ENCODE results near the gene GRID2.

The GRID2 gene

GRCh38 chr4:92872604-92873003, 568.8 kb downstream of the GRID2 start:
- no peak for TF ChIP-seq FOXP2 (optimal IDR thresholded peaks at IDR 0.05; ENCODE audit: borderline replicate concordance, extremely low read depth, extremely low read length, insufficient read depth)
- no peak for TF ChIP-seq POLR2AphosphoS5 (IDR thresholded peaks at IDR 0.05; ENCODE audit: low read depth, low read length)
- no peak for TF ChIP-seq SIN3A (IDR thresholded peaks at IDR 0.05; ENCODE audit: borderline replicate concordance, insufficient read depth, low read length)
- no peak for TF ChIP-seq REST (IDR thresholded peaks at IDR 0.05; ENCODE audit: insufficient read depth in 1 of 2, low read depth in 2 of 2, low read length in 2 of 2)
- TF ChIP-seq TAF1 (IDR thresholded peaks at IDR 0.05; ENCODE audit: borderline replicate concordance, insufficient read depth, low read length): no peak

GRCh38 chr4:92885632-92886031, 581.9 kb downstream of the GRID2 start:
- TF ChIP-seq SIN3A (IDR thresholded peaks at IDR 0.05; ENCODE audit: borderline replicate concordance, insufficient read depth, low read length) (no peak), FOXP2 (optimal IDR thresholded peaks at IDR 0.05; ENCODE audit: borderline replicate concordance, extremely low read depth, extremely low read length, insufficient read depth) (no peak), POLR2AphosphoS5 (IDR thresholded peaks at IDR 0.05; ENCODE audit: low read depth, low read length) (no peak), REST (IDR thresholded peaks at IDR 0.05; ENCODE audit: insufficient read depth in 1 of 2, low read depth in 2 of 2, low read length in 2 of 2) (no peak), TAF1 (IDR thresholded peaks at IDR 0.05; ENCODE audit: borderline replicate concordance, insufficient read depth, low read length) (no peak)

- no peak for TF ChIP-seq TAF1 (IDR thresholded peaks at IDR 0.05; ENCODE audit: borderline replicate concordance, insufficient read depth, low read length)
- no peak for TF ChIP-seq SIN3A (IDR thresholded peaks at IDR 0.05; ENCODE audit: borderline replicate concordance, insufficient read depth, low read length)
- no peak for TF ChIP-seq REST (IDR thresholded peaks at IDR 0.05; ENCODE audit: insufficient read depth in 1 of 2, low read depth in 2 of 2, low read length in 2 of 2)
- no peak for TF ChIP-seq POLR2AphosphoS5 (IDR thresholded peaks at IDR 0.05; ENCODE audit: low read depth, low read length)
- no peak for TF ChIP-seq FOXP2 (optimal IDR thresholded peaks at IDR 0.05; ENCODE audit: borderline replicate concordance, extremely low read depth, extremely low read length, insufficient read depth)
These were observed 648.7 kb downstream of the GRID2 start for GRCh38 chr4:92952426-92952825.

DNA sequence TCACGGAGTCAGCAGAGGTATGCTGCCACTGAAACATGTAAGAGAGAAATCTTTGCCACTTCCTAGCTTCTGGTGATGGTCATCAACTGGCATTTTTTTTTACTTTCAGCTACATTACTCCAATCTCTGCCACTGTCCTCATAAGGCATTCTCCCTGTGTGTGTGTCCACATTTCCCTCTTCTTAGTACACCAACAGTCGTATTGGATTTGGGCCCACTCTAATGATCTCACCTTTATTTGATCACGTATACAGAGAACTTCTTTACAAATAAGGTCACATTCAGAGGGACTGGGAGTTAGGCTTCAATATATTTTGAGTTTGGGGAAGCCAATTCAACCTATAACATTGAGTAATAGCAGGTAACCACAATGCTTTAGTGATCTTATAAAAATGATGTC, 649.1 kb downstream of the GRID2 start:
- TF ChIP-seq REST (IDR thresholded peaks at IDR 0.05; ENCODE audit: insufficient read depth in 1 of 2, low read depth in 2 of 2, low read length in 2 of 2) (no peak), TAF1 (IDR thresholded peaks at IDR 0.05; ENCODE audit: borderline replicate concordance, insufficient read depth, low read length) (no peak), POLR2AphosphoS5 (IDR thresholded peaks at IDR 0.05; ENCODE audit: low read depth, low read length) (no peak), FOXP2 (optimal IDR thresholded peaks at IDR 0.05; ENCODE audit: borderline replicate concordance, extremely low read depth, extremely low read length, insufficient read depth) (no peak), SIN3A (IDR thresholded peaks at IDR 0.05; ENCODE audit: borderline replicate concordance, insufficient read depth, low read length) (no peak)

- no peak for TF ChIP-seq SIN3A (IDR thresholded peaks at IDR 0.05; ENCODE audit: borderline replicate concordance, insufficient read depth, low read length)
- no peak for TF ChIP-seq TAF1 (IDR thresholded peaks at IDR 0.05; ENCODE audit: borderline replicate concordance, insufficient read depth, low read length)
- TF ChIP-seq FOXP2 (optimal IDR thresholded peaks at IDR 0.05; ENCODE audit: borderline replicate concordance, extremely low read depth, extremely low read length, insufficient read depth): no peak
- no peak for TF ChIP-seq POLR2AphosphoS5 (IDR thresholded peaks at IDR 0.05; ENCODE audit: low read depth, low read length)
- no peak for TF ChIP-seq REST (IDR thresholded peaks at IDR 0.05; ENCODE audit: insufficient read depth in 1 of 2, low read depth in 2 of 2, low read length in 2 of 2)
These were observed 649.7 kb downstream of the GRID2 start for GRCh38 chr4:92953462-92953861.
